Thyroid gland (tissue), 4 donors: Measurements from ENCODE around the gene CACYBP. TPM values are rescaled to one million over a fixed set of nuclear protein-coding genes. Genes with fewer than 3 reads are reported as not detected.

Experiments
- DNase-seq, 2 donors: peaks; one replicate each; pipeline ENCODE4 v3.0.0-alpha.2; 2019
- H3K27ac ChIP-seq, 3 donors: fragments of 200-600 bp; sonication (generic); 1 replicate in 2 of 3; 2 replicates in 1 of 3; pipeline ENCODE4 v1.5.1; 2016 to 2019; ENCODE audit warnings: mild to moderate bottlenecking in 1 of 3, moderate library complexity in 1 of 3
- H3K27me3 ChIP-seq: fragments of 200-600 bp; sonication (generic); one replicate; pipeline ENCODE4 v1.5.1; 2019
- H3K36me3 ChIP-seq, 2 donors: fragments of 200-600 bp; sonication (generic); one replicate each; pipeline ENCODE4 v1.5.1; 2016 to 2019
- H3K4me1 ChIP-seq, 2 donors: fragments of 200-600 bp; sonication (generic); one replicate each; pipeline ENCODE4 v1.5.1; 2017 to 2019
- H3K4me3 ChIP-seq, 3 donors: fragments of 200-600 bp; sonication (generic); replicated peaks in 1 of 3; 1 replicate in 2 of 3; 2 replicates in 1 of 3; pipeline ENCODE4 v1.5.1; 2016; ENCODE audit warnings: mild to moderate bottlenecking in 1 of 3
- H3K9me3 ChIP-seq: fragments of 200-600 bp; sonication (generic); one replicate; pipeline ENCODE4 v1.5.1; 2017
- POLR2A ChIP-seq, 2 donors: fragments of 450-650 bp; IDR thresholded peaks; one replicate each; pipeline ENCODE4 v1.6.1; 2017; ENCODE audit warnings: antibody characterized with exemption in 2 of 2, mild to moderate bottlenecking in 2 of 2, moderate library complexity in 1 of 2
- WGBS, 2 donors: methylation state at CpG; one replicate each; pipeline ENCODE4 v1.1.5; 2017; 5-methylcytosine and 5-hydroxymethylcytosine counted together
- intact Hi-C: fragments of 100-400 bp; cut with DNase I; formaldehyde crosslinking; loops from one replicate; pipeline ENCODE4 v1.15.1; 2023
- total RNA-seq, 4 donors: library from RNA; depleted of rRNA; stranded (reverse); fragments of >200 nt; gene quantifications; one replicate each; pipeline ENCODE4 v1.2.3, GENCODE V29; 2016
- TF ChIP-seq, protein P1 (sequence below), 6 experiments: fragments of 200-600 bp in 3 of 6; fragments of 450-650 bp in 3 of 6; sonication (generic) in 3 of 6; IDR thresholded peaks; one replicate each; pipeline ENCODE4 v1.5.1; 2016 to 2019; ENCODE audit warnings: antibody characterized with exemption in 6 of 6, mild to moderate bottlenecking in 2 of 6, inconsistent platforms in 1 of 6, moderate library complexity in 1 of 6

Gene CACYBP
- total RNA-seq, 4 donors from 2014 or later, result 38.4 to 84.8 (median 64.3) TPM

DNA sequence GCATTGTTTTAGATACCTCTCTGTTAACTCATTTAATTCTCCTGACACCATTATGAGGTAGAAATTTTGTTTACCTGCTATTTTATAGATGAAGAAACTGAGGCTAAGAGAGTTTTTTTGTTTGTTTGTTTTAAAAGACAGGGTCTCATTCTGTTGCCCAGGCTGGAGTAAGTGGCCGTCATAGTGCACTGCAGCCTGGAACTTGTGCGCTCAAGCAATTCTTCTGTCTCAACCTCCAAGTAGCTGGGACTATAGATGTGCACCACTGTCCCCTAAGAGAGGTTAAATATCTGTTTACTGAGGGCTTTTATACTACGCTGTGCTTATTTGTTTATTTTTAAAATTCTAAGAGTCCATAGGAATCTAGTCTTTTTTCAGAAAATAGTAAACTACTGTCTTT is 43.7 kb upstream of the CACYBP start:
- no peak overlapping the region for H3K4me3 ChIP-seq
- H3K36me3 ChIP-seq, result no peaks in the 10 kb centered on the region
- no peaks in the 10 kb centered on the region for H3K4me1 ChIP-seq
- WGBS, 2 donors, result 88 to 94% methylated on average over 3 of the region's 3 CpGs
- no peak overlapping the region for H3K27ac ChIP-seq
- DNase-seq, result no peak
- no peaks in the 10 kb centered on the region for H3K27me3 ChIP-seq
- intact Hi-C loops, result no loop called here
- no peaks in the 10 kb centered on the region for H3K9me3 ChIP-seq
- TF ChIP-seq, protein P1, sequence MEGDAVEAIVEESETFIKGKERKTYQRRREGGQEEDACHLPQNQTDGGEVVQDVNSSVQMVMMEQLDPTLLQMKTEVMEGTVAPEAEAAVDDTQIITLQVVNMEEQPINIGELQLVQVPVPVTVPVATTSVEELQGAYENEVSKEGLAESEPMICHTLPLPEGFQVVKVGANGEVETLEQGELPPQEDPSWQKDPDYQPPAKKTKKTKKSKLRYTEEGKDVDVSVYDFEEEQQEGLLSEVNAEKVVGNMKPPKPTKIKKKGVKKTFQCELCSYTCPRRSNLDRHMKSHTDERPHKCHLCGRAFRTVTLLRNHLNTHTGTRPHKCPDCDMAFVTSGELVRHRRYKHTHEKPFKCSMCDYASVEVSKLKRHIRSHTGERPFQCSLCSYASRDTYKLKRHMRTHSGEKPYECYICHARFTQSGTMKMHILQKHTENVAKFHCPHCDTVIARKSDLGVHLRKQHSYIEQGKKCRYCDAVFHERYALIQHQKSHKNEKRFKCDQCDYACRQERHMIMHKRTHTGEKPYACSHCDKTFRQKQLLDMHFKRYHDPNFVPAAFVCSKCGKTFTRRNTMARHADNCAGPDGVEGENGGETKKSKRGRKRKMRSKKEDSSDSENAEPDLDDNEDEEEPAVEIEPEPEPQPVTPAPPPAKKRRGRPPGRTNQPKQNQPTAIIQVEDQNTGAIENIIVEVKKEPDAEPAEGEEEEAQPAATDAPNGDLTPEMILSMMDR (IDR thresholded peaks at IDR 0.05), result no peak
- TF ChIP-seq POLR2A (IDR thresholded peaks at IDR 0.05), result no peak

DNA sequence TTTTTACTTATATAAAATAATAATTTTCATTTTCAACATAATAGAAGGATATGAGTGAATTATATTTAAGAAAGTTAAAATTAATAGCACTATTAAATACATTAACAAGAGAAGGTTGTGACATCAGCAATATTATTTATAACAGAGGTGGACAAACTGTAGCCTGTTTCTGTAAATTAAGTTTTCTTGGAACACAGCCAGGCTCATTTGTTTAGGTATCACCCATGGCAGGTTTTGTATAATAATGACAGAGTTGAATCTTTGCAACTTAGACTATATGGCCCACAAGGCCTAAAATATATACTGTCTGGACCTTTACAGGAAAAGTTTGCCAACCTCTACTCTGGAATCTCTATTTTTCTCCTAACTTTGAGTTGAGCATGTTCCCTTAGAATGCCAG is 42.8 kb upstream of the CACYBP start:
- DNase-seq, result no peak
- Histone ChIP-seq H3K27ac (no peak overlapping the region), H3K4me1 (no peaks in the 10 kb centered on the region), H3K4me3 (no peak overlapping the region), H3K9me3 (no peaks in the 10 kb centered on the region), H3K36me3 (no peaks in the 10 kb centered on the region), H3K27me3 (no peaks in the 10 kb centered on the region)
- intact Hi-C loops, result no loop called here
- TF ChIP-seq, protein P1 (IDR thresholded peaks at IDR 0.05), result no peak
- TF ChIP-seq POLR2A (IDR thresholded peaks at IDR 0.05), result no peak

DNA sequence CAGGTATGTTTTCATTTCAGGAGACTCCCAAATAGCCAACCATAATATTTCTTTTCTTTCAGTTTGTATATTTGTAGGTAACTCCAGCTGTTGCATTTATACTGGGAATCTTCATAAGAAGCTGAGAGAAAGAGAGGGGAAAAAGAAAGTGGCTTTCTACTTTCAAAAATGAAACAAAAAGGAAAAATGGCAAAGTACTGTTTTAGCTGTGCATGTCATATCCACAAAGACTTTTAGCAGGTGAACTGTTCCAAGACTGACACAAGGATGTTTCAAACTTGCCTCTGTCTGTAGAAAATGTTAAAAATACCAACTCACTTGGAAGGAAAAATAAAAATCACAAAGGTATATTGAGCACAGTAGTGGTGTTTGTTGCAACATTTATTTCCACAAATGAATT is 41.9 kb upstream of the CACYBP start:
- intact Hi-C loops, result no loop called here

DNA sequence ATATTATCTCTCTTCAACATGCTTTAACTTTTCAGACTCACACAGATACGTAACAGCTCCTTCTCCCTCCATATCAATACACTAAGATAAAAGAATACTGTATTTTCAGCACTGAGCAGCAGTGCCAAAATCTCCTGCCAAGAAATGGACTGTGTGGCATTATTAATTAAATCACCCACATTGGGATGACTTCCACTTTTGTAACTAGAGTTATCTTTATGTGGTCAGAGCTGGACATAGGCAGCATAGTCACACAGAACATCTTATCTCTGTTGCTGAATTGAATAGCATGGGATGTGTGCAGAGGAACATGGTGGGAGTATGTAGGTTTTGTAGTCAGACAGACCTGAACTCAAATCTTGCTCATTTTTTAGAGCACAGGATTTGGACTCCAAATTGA is 41.4 kb upstream of the CACYBP start:
- H3K4me1 ChIP-seq, result no peaks in the 10 kb centered on the region
- no peaks in the 10 kb centered on the region for H3K9me3 ChIP-seq
- no peak overlapping the region for H3K4me3 ChIP-seq
- DNase-seq, result no peak
- H3K36me3 ChIP-seq, result no peaks in the 10 kb centered on the region
- TF ChIP-seq, protein P1 (IDR thresholded peaks at IDR 0.05), result no peak
- TF ChIP-seq POLR2A (IDR thresholded peaks at IDR 0.05), result no peak
- H3K27ac ChIP-seq, result no peak overlapping the region
- no peaks in the 10 kb centered on the region for H3K27me3 ChIP-seq
- intact Hi-C loops, result no loop called here
- 93 to 94% methylated on average over 1 of the region's 1 CpG for WGBS, 2 donors

More for the DNA sequence above, 41.9 kb upstream of the CACYBP start:
- Histone ChIP-seq H3K4me3 (no peak overlapping the region), H3K27me3 (no peaks in the 10 kb centered on the region), H3K27ac (no peak overlapping the region), H3K9me3 (no peaks in the 10 kb centered on the region), H3K4me1 (no peaks in the 10 kb centered on the region), H3K36me3 (no peaks in the 10 kb centered on the region)
- TF ChIP-seq POLR2A (IDR thresholded peaks at IDR 0.05), result no peak
- TF ChIP-seq, protein P1 (IDR thresholded peaks at IDR 0.05), result no peak
- DNase-seq, result no peak

DNA sequence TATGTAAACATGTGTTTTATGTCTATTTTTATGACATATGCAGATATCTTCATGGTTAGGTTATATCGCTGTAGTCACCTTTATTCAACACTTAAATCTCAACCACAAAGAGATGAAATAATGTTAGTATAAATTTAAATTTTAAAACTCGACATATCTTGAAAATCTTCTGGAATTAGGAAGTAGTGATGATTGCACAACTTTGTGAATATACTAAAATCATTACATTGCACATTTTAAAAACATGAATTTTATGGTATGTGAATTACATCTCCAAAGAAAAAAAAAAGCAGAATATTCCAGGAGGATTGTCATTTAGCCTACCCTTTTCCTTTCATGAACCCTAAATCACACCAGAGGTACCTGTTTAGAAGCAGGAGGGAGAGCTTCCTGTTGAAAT is 39.4 kb upstream of the CACYBP start:
- 96 to 98% methylated on average over 2 of the region's 2 CpGs for WGBS, 2 donors
- Histone ChIP-seq H3K36me3 (no peaks in the 10 kb centered on the region), H3K4me3 (no peak overlapping the region), H3K27ac (no peak overlapping the region), H3K4me1 (peaks cover 0 to 6% of the 10 kb centered on the region in 2 donors), H3K27me3 (no peaks in the 10 kb centered on the region), H3K9me3 (no peaks in the 10 kb centered on the region)
- intact Hi-C loops, result no loop called here
- TF ChIP-seq, protein P1 (IDR thresholded peaks at IDR 0.05), result no peak
- TF ChIP-seq POLR2A (IDR thresholded peaks at IDR 0.05), result no peak
- DNase-seq, result no peak
